Fibroblast of skin of left quadriceps (primary cell): ENCODE results near the gene ARL8A.
"Not testable (repeated sequence)": the region's sequence is repeated elsewhere in the genome, so short reads cannot be mapped to it uniquely, and the experiment has no call there.

Experiments
- DNase-seq, 2 experiments: peaks; one replicate each; pipeline ENCODE4 v3.0.0-alpha.2; 2013; ENCODE audit warnings: low read depth in 2 of 2

Gene ARL8A

DNA sequence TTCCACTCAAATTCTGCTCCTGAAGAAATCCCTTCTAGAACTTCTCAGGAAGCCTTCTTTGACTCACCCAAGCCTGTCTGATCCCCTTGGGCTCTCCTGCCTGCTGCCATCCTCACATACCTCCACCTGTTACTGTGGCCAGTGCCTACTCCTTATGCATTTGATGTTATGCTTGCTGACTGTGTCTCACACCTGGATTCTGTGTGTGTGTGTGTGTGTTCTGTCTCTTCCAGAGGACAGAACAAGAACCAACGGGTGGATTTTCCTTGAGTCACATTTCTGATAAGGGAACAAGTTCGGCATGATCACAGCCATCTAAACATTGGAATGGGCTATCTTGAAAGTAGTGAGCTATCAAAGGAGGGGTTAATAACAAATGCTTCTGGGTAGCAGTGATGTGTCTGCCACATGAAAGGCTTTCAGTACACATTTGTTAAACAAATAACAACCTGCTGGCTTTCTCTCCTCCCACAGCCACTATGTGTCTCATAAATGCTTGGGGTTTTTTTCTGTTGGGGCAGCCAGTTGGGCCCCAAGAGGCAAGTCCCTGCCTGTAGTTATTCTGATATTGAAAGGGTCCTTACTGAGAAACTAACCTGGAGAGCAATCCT lies 30.7 kb downstream of the ARL8A start:
- no peak for DNase-seq

- DNase-seq: no peak
Observed at GRCh38 chr1:202112859-202113689, 31.5 kb downstream of the ARL8A start.

DNA sequence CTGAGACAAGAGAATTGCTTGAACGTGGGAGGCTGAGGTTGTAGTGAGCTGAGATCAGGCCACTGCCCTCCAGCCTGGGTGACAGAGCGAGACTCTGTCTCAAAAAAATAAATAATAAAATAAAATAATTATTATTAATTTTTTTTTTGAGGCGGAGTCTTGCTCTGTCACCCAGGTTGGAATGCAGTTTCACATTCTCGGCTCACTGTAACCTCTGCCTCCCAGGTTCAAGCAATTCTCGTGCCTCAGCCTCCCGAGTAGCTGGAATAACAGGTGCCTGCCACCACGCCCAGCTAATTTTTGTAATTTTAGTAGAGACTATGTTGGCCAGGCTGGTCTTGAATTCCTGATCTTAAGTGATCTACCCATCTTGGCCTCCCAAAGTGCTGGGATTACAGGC lies 32.9 kb downstream of the ARL8A start:
- DNase-seq: not testable (repeated sequence)

GRCh38 chr1:202110977-202111376 lies 33.6 kb downstream of the ARL8A start:
- no peak for DNase-seq

DNA sequence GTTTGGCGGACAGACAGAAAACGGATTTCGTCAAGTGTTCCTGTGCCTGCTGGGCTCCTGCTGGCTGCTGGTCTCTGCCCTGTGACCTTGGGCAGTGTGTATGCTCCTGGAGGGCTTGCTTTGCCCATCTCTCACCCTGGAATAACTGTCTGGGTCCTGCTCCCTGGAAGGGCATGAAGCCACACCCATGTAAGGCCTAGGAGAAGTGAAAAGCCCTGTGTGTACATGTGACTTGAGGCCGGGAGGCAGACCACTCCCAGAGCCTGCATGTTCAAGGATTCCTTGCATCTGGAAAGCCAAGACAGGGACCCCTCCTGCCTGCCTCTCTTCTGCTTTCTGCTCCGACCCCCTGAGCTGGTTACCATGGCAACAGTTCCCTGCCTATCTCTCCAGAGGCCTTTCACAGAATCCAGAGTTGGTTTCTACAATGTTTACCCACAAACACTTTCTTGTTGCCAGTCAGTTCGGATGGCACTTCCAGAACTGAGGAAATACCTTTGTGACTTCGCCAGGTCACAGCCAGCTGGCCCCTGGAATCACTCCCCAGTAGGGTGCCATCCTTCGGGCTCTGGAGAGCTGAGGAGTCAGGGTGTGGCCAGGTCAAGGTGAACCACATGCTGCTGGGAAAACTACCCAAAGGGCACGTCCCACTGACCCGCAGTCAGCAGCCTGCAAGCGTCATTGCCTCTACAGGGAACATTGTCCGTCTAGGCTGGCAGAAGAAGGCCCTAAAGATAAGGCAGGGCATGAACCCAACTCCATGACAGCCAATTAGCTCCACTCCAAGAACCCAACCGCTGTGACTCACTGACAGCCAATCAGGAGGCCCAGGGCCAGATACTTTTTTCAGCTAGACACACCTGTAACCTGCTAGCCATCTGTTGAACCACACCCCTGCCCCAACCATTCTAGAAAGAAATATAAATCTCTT lies 36.5 kb downstream of the ARL8A start:
- DNase-seq: no peak

- DNase-seq: no peak
Observed at GRCh38 chr1:202107321-202107761, 37.2 kb downstream of the ARL8A start.

DNA sequence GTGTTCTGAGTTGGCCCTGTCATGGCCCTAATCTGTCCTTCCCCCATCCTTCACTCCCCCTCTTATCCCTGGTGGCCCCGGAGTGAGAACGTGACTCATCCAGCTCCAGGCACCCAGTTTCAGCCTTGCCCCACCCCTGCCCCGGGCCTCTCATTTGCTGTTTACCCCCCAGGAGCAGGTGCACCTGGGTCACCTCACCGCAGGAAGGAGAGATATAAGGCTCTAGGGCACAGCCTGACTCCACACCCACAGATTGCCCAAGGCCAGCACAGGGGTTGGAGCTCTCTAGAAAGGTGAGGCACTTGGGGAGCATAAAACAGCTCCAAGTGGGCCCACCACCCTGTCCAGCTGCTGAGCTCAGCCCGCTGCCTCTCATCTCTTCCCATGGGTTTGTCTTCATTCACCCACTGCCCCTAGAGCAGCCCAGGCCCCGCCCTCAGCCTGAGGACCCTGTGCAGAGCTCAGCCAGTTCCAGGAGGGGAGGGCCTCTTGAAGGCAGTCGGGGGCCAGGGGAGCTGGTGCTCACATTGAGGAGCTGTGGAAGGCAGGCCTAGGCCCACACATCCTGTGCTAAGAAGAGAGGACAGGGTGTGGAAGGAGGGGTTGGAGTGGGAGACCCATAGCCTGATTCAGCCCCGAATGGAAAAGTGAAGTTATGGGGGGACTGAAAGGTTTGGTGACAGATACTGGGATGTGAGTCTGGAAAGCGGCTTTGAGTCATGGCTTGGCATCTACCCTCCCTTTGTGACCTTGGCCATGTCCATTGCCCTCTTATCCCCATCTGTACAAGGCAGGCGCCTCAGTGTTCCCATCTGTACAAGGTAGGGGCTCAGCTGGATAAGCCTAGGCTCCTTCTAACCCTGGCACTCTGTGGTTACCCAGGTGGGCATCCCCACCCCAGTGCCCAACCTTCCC lies 37.9 kb downstream of the ARL8A start:
- DNase-seq: no peak

- DNase-seq: no peak
Observed at GRCh38 chr1:202105571-202106339, 38.8 kb downstream of the ARL8A start.

DNA sequence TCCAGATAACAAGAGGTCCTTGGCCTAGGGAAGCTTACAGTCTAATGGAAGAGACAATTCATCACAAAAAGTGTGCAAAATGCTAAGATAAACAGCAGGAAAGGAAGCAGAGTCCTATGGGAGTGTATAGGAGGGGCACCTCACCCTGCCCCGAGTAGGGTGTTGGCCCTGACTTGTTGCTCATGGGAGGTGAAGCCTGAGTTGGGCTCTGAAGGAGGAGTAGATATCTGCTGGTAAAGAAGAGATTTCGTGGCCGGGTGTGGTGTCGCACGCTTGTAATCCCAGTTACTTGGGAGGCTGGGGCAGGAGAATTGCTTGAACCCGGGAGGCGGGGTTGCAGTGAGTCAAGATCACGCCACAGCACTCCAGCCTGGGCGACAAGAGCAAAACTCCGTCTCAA lies 40.5 kb downstream of the ARL8A start:
- DNase-seq: no peak

GRCh38 chr1:202101184-202101583 lies 43.4 kb downstream of the ARL8A start:
- no peak for DNase-seq

DNA sequence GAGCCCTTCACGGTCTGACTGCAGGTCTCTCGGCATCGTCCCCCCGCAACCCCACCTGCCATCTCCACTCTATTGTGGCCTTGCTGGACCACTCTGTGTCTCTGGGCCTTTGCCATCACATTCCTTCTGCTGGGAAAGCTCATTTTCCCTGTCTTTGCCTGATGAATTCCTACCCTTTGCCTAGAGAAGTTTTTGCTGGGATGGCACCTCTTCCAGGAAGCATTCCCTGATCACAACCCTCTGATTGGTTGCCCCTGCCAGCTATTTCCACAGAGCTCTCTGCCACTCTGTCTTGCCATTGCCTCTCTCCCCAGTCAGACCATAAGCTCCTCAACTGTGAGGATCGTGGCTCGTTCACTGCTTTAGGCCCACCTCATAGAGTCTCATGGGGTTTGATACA lies 50.7 kb downstream of the ARL8A start:
- DNase-seq: no peak

GRCh38 chr1:202090994-202091393 lies 53.5 kb downstream of the ARL8A start:
- no peak for DNase-seq

- no peak for DNase-seq
Observed at GRCh38 chr1:202088206-202088605, 56.3 kb downstream of the ARL8A start.

DNA sequence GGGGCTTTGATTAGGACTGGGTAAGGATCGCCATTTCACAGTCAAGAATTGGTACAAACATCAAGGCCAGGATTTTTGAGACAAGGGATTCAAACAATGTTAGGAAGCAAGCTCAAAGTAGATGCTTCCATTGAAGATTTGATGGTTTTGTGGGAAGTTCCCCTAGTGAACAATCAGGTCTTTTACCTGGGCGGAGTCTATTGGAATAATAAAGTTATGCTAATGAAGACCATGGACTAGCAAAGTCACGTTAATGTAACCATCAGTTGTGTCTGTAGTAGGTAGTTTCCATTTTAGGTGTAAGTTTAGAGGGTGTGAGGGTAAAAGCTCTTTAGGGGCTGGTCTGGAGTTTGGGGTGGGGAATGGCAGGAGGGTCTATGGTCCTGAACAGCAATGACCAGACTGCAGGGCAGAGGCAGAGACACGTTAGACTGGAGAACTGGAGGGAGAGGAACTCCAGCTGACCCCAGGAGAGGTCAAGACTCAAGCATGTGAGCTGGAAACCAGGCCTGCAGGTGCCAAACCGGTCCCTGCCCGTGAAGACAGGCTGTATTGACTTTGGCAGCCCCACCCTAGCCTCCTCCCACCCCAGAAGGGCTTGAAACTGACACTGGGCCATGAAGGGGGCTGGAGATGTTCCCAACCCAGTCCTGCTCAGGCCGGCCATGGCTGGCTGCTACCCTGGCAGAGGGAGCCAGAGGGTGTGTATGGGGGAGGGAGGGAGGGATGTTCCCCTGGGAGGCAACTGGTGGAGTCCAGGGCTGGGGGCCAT lies 57.8 kb downstream of the ARL8A start:
- DNase-seq: no peak

- DNase-seq: no peak
Observed at GRCh38 chr1:202085682-202086373, 58.7 kb downstream of the ARL8A start.

DNA sequence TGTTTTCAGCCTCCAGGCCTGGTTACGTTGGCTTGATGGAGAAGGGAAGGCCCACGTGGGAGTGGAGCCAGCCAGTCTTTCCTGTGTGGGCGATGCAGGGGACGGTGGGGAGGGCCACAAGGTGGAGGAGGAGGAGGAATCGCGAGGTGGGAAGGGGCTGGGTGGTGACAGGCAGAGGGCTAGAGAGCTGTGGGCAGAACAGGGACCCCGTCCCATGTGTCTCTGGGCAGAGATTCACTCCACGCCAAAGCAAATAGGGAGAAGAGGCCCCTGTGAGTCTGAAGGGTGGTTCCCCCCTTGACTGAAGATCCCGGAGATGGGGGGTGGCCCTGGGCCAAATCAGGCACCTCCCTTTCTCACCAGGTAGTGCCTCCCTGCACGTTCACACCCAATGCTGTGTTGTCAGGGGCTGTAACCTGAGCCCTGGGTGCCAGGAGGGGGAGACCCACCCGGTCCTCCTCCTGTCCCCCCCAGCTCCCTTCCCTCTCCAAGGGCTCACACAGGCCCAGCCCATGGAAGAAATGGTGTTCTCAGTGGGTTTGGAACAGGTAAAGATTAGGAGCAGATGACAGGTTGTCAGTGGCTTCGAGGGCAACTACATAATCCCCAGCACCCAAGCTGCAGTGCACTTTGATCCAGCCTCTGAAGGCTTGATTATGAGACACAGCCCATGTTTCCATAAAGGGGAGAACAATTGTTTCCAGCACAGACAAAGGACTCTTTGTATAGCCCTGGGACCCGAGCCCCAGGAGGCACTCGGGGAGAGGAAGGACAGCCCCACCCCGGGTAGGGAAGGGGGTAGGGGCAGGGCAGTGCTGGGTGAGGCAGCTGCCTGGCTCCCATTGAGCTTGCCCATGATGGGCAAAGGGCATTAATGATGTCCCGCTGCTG lies 59.5 kb downstream of the ARL8A start:
- DNase-seq: no peak
